Measurements from ENCODE around the gene WNT9B.

GRCh38 chr17:46805771-46806170, 45.6 kb upstream of the WNT9B start:
- no peak for TF ChIP-seq TCF12 (IDR thresholded peaks at IDR 0.05; ENCODE audit: low read depth)
- TF ChIP-seq TAF1 (IDR thresholded peaks at IDR 0.05; ENCODE audit: low read depth), result no peak
- no peak for TF ChIP-seq REST (IDR thresholded peaks at IDR 0.05; ENCODE audit: low read depth)
- TF ChIP-seq CREB1 (IDR thresholded peaks at IDR 0.05; ENCODE audit: low read depth), result no peak
- TF ChIP-seq EP300 (IDR thresholded peaks at IDR 0.05; ENCODE audit: borderline replicate concordance), result no peak
- TF ChIP-seq YY1 (IDR thresholded peaks at IDR 0.05; ENCODE audit: low read depth), result no peak
- no peak for TF ChIP-seq FOXM1 (IDR thresholded peaks at IDR 0.05; ENCODE audit: borderline replicate concordance, low read depth)
- TF ChIP-seq EGR1 (IDR thresholded peaks at IDR 0.05), result no peak
- no peak for TF ChIP-seq ZBTB7A (IDR thresholded peaks at IDR 0.05; ENCODE audit: low read depth)
- no peak for TF ChIP-seq MAX (IDR thresholded peaks at IDR 0.05)
- no peak for TF ChIP-seq TEAD4 (IDR thresholded peaks at IDR 0.05)
- TF ChIP-seq CEBPB (IDR thresholded peaks at IDR 0.05), result no peak
- no peak for TF ChIP-seq RAD21 (IDR thresholded peaks at IDR 0.05; ENCODE audit: low read depth)

Measured in Ishikawa (cell line).